ENCODE data around the gene NPSR1. TPM values are rescaled to one million over a fixed set of nuclear protein-coding genes. Genes with fewer than 3 reads are reported as not detected.
"Not testable (repeated sequence)": the region's sequence is repeated elsewhere in the genome, so short reads cannot be mapped to it uniquely, and the experiment has no call there.

Gene NPSR1
- total RNA-seq, 1 experiment from 2014 or later, result not detected

GRCh38 chr7:34835901-34836600 lies 178.0 kb downstream of the NPSR1 start:
- DNase-seq (ENCODE audit: low read depth), result no peak

- peak; percentile 48 for DNase-seq (ENCODE audit: low read depth)
Observed at GRCh38 chr7:34837316-34837715, 179.3 kb downstream of the NPSR1 start.

GRCh38 chr7:34837801-34838201 lies 179.8 kb downstream of the NPSR1 start:
- DNase-seq (ENCODE audit: low read depth), result peak; percentile 76

GRCh38 chr7:34838329-34838728 lies 180.3 kb downstream of the NPSR1 start:
- DNase-seq (ENCODE audit: low read depth), result peak; percentile 56

- DNase-seq (ENCODE audit: low read depth), result no peak
Observed at GRCh38 chr7:34839645-34840044, 181.6 kb downstream of the NPSR1 start.

- no peak for DNase-seq (ENCODE audit: low read depth)
Observed at GRCh38 chr7:34840176-34840785, 182.3 kb downstream of the NPSR1 start.

- no peak for DNase-seq (ENCODE audit: low read depth)
Observed at GRCh38 chr7:34841326-34841725, 183.3 kb downstream of the NPSR1 start.

- DNase-seq (ENCODE audit: low read depth), result peak; percentile 75
Observed at GRCh38 chr7:34842782-34843181, 184.8 kb downstream of the NPSR1 start.

- no peak for DNase-seq (ENCODE audit: low read depth)
Observed at GRCh38 chr7:34844406-34844805, 186.4 kb downstream of the NPSR1 start.

GRCh38 chr7:34844936-34845665 lies 187.1 kb downstream of the NPSR1 start:
- no peak for DNase-seq (ENCODE audit: low read depth)

- peak; percentile 71 for DNase-seq (ENCODE audit: low read depth)
Observed at GRCh38 chr7:34845666-34846361, 187.8 kb downstream of the NPSR1 start.

GRCh38 chr7:34846976-34847375 lies 189.0 kb downstream of the NPSR1 start:
- no peak for DNase-seq (ENCODE audit: low read depth)

- no peak for DNase-seq (ENCODE audit: low read depth)
Observed at GRCh38 chr7:34848670-34849069, 190.7 kb downstream of the NPSR1 start.

- DNase-seq (ENCODE audit: low read depth), result peak; percentile 34
Observed at GRCh38 chr7:34849163-34849960, 191.3 kb downstream of the NPSR1 start.

- DNase-seq (ENCODE audit: low read depth), result no peak
Observed at GRCh38 chr7:34849986-34850385, 192.0 kb downstream of the NPSR1 start.

GRCh38 chr7:34850681-34851080 lies 192.7 kb downstream of the NPSR1 start:
- DNase-seq (ENCODE audit: low read depth), result peak; percentile 29

- DNase-seq (ENCODE audit: low read depth), result no peak
Observed at GRCh38 chr7:34851431-34851830, 193.4 kb downstream of the NPSR1 start.

- not testable (repeated sequence) for DNase-seq (ENCODE audit: low read depth)
Observed at GRCh38 chr7:34858444-34858843, 200.4 kb downstream of the NPSR1 start.

GRCh38 chr7:34859281-34859680 lies 201.3 kb downstream of the NPSR1 start:
- DNase-seq (ENCODE audit: low read depth), result not testable (repeated sequence)

GRCh38 chr7:34866222-34866621 lies 208.2 kb downstream of the NPSR1 start:
- peak; percentile 40 for DNase-seq (ENCODE audit: low read depth)

GRCh38 chr7:34867341-34867740 lies 209.3 kb downstream of the NPSR1 start:
- DNase-seq (ENCODE audit: low read depth), result peak; percentile 67
